ENCODE data around the gene SLBP. TPM values are rescaled to one million over a fixed set of nuclear protein-coding genes. Genes with fewer than 3 reads are reported as not detected.

Gene SLBP
- polyA plus RNA-seq, 3 donors, result 13.8 to 31.2 (median 24.1) TPM

- H3K27ac ChIP-seq (ENCODE audit: low read depth, low read length), result no peak overlapping the region
- 84 to 95% (median 90%) methylated on average over 19 of the region's 19 CpGs for WGBS, 3 donors
These were observed 64.7 kb downstream of the SLBP start for GRCh38 chr4:1647432-1647831.

GRCh38 chr4:1646690-1647089 is 65.4 kb downstream of the SLBP start:
- no peak overlapping the region for H3K27ac ChIP-seq (ENCODE audit: low read depth, low read length)
- 88 to 92% (median 91%) methylated on average over 7 of the region's 7 CpGs for WGBS, 3 donors

GRCh38 chr4:1644891-1645657 is 67.0 kb downstream of the SLBP start:
- WGBS, 3 donors, result 42 to 67% (median 59%) methylated on average over 19 to 21 of the region's 21 CpGs

GRCh38 chr4:1643971-1644735 is 68.0 kb downstream of the SLBP start:
- WGBS, 3 donors, result 87 to 93% (median 93%) methylated on average over 48 of the region's 48 CpGs
- H3K27ac ChIP-seq (ENCODE audit: low read depth, low read length), result no peak overlapping the region

More at GRCh38 chr4:1644891-1645657, 67.0 kb downstream of the SLBP start:
- no peak overlapping the region for H3K27ac ChIP-seq (ENCODE audit: low read depth, low read length)

Other genes with a start within 250 kb of the SLBP start
- gene FAM53A, start 28.0 kb downstream of the SLBP start, polyA plus RNA-seq, result 1 to 10 TPM; 1.2 to 2.1 (median 1.5) TPM
- 10 to 100 TPM; 23.7 to 31.8 (median 30.3) TPM for gene TMEM129, start 9.0 kb upstream of the SLBP start, polyA plus RNA-seq
- gene TACC3, start 9.2 kb upstream of the SLBP start, polyA plus RNA-seq, result 10 to 100 TPM in 1 of 3 donors, 1 to 10 TPM in 2; 1.9 to 16.8 (median 7.1) TPM
- gene FGFR3, start 81.0 kb upstream of the SLBP start, polyA plus RNA-seq, result 10 to 100 TPM in 1 of 3 donors, 1 to 10 TPM in 2; 1.9 to 28.9 (median 2.8) TPM
- 10 to 100 TPM; 14.2 to 45.8 (median 19.9) TPM for gene LETM1, start 143.8 kb upstream of the SLBP start, polyA plus RNA-seq
- gene NSD2, start 159.1 kb upstream of the SLBP start, polyA plus RNA-seq, result 10 to 100 TPM in 1 of 3 donors, 1 to 10 TPM in 2; 7.3 to 12.0 (median 9.8) TPM